Caco-2 (cell line): ENCODE data around the gene DNM1L. TPM values are rescaled to one million over a fixed set of nuclear protein-coding genes. Genes with fewer than 3 reads are reported as not detected.

Experiments used
- BruUV-seq: library from RNA; stranded (reverse); fragments of 400-500 nt; replicated peaks from 2 replicates; lab custom pipeline; 2021; lab: Mats Ljungman, UMichigan
- CTCF ChIA-PET: fragments of 300-600 bp; sonication (Branson Sonifier 250); formaldehyde crosslinking; loops from one replicate; lab custom pipeline; 2022; ENCODE audit warnings: antibody characterized with exemption; lab: Charles Lee
- POLR2A ChIA-PET: fragments of 300-600 bp; sonication (Branson Sonifier 250); formaldehyde crosslinking; loops from one replicate; lab custom pipeline; 2022; ENCODE audit warnings: antibody characterized with exemption; lab: Charles Lee
- DNase-seq, 2 experiments: peaks; one replicate each; pipeline versions ENCODE4 v3.0.0 to v3.0.0-alpha.2; 2020 to 2022
- H3K27me3 ChIP-seq: replicated peaks from 2 replicates; pipeline ENCODE4 v1.6.0; 2011; ENCODE audit warnings: low read length; ENCODE audit not compliant: control insufficient read depth, insufficient read depth
- H3K36me3 ChIP-seq: 2 replicates; pipeline ENCODE4 v1.5.1; 2011; ENCODE audit warnings: low read length; ENCODE audit not compliant: control insufficient read depth, insufficient read depth
- H3K4me1 ChIP-seq: fragments of 250-450 bp; sonication (Bioruptor Pico); 2 replicates; pipeline ENCODE4 v1.5.1; 2020; ENCODE audit warnings: mild to moderate bottlenecking
- H3K4me3 ChIP-seq: 2 replicates; pipeline ENCODE4 v1.5.1; 2011; ENCODE audit warnings: low read depth, mild to moderate bottlenecking, control low read depth, low read length
- H3K9me3 ChIP-seq: fragments of 250-450 bp; sonication (Bioruptor Pico); 2 replicates; pipeline ENCODE4 v1.5.1; 2020; ENCODE audit warnings: mild to moderate bottlenecking, moderate library complexity
- H3K27ac Mint-ChIP-seq: one replicate; pipeline ENCODE4 v1.8.0; 2022; ENCODE audit warnings: mixed read lengths; ENCODE audit not compliant: unreplicated experiment
- H3K27me3 Mint-ChIP-seq: one replicate; pipeline ENCODE4 v1.8.0; 2022; ENCODE audit warnings: mixed read lengths; ENCODE audit not compliant: insufficient read depth, unreplicated experiment
- H3K36me3 Mint-ChIP-seq: one replicate; pipeline ENCODE4 v1.8.0; 2022; ENCODE audit warnings: mild to moderate bottlenecking, mixed read lengths; ENCODE audit not compliant: insufficient read depth, unreplicated experiment
- H3K4me1 Mint-ChIP-seq: one replicate; pipeline ENCODE4 v1.8.0; 2022; ENCODE audit warnings: low read depth, mixed read lengths; ENCODE audit not compliant: unreplicated experiment
- H3K4me3 Mint-ChIP-seq: one replicate; pipeline ENCODE4 v1.8.0; 2022; ENCODE audit warnings: mild to moderate bottlenecking, moderate library complexity, mixed read lengths; ENCODE audit not compliant: unreplicated experiment
- H3K9me3 Mint-ChIP-seq: one replicate; pipeline ENCODE4 v1.8.0; 2022; ENCODE audit warnings: mixed read lengths; ENCODE audit not compliant: unreplicated experiment
- CTCF ChIP-seq, 2 experiments: fragments of 200-600 bp in 1 of 2; IDR thresholded peaks; 1 replicate in 1 of 2; 2 replicates in 1 of 2; pipeline versions ENCODE4 v1.5.1 to v1.8.0; 2011 to 2022; ENCODE audit warnings: antibody characterized with exemption in 1 of 2, control low read depth in 1 of 2, inconsistent platforms in 1 of 2, low read depth in 1 of 2, low read length in 1 of 2, mild to moderate bottlenecking in 1 of 2, moderate library complexity in 1 of 2; ENCODE audit not compliant: insufficient read depth in 1 of 2, severe bottlenecking in 1 of 2, unreplicated experiment in 1 of 2
- intact Hi-C: fragments of 100-400 bp; cut with micrococcal nuclease; formaldehyde crosslinking; loops from one replicate; pipeline ENCODE4 v1.10.0; 2022; ENCODE audit not compliant: unreplicated experiment
- total RNA-seq: library from RNA; stranded (reverse); gene quantifications from 2 replicates; pipeline ENCODE4 v1.2.3, GENCODE V29; 2022

DNM1L gene
- total RNA-seq, 1 experiment from 2014 or later, result 136 TPM

GRCh38 chr12:32777691-32778175, 98.6 kb downstream of the DNM1L start:
- CTCF ChIA-PET, result interaction anchor here (1.1 kb wide), 1 partner anchor 22 kb away, joined by 3 read pairs; the partner anchor contains the start of gene YARS2
- no peaks in the 10 kb centered on the region for H3K9me3 Mint-ChIP-seq
- intact Hi-C loops, result no loop called here

GRCh38 chr12:32780071-32780470, 101.0 kb downstream of the DNM1L start:
- no TSS peak for BruUV-seq
- ChIA-PET POLR2A (no interaction called here), CTCF (interaction anchor here (0.5 to 0.6 kb wide), 2 partner anchors 22 to 137 kb away, joined by 3 read pairs; no protein-coding TSS in a partner anchor)
- TF ChIP-seq CTCF (IDR thresholded peaks at IDR 0.05; ENCODE audit: insufficient read depth in 1 of 2, low read depth in 1 of 2, low read length in 1 of 2, severe bottlenecking in 1 of 2, unreplicated experiment in 1 of 2), result no peak
- Mint-ChIP-seq H3K27me3 (no peaks in the 10 kb centered on the region), H3K27ac (no peak overlapping the region), H3K4me3 (no peak overlapping the region), H3K9me3 (no peaks in the 10 kb centered on the region), H3K4me1 (peaks cover 7% of the 10 kb centered on the region), H3K36me3 (peaks cover 21% of the 10 kb centered on the region)
- Histone ChIP-seq H3K9me3 (no peaks in the 10 kb centered on the region), H3K4me1 (0 out of 2 replicates have a peak, but pooled peaks cover 6% of the 10 kb centered on the region), H3K27me3 (no peaks in the 10 kb centered on the region), H3K4me3 (no peak overlapping the region), H3K36me3 (no peaks in the 10 kb centered on the region)
- no peak for DNase-seq
- intact Hi-C loops, result no loop called here

More at GRCh38 chr12:32777691-32778175, 98.6 kb downstream of the DNM1L start:
- no peaks in the 10 kb centered on the region for H3K27me3 ChIP-seq
- Mint-ChIP-seq H3K4me3 (no peak overlapping the region), H3K4me1 (peaks cover 12% of the 10 kb centered on the region), H3K27ac (no peak overlapping the region), H3K27me3 (no peaks in the 10 kb centered on the region), H3K36me3 (peaks cover 4% of the 10 kb centered on the region)
- DNase-seq, result no peak
- POLR2A ChIA-PET, result no interaction called here
- BruUV-seq, result no TSS peak
- H3K4me1 ChIP-seq, result 0 out of 2 replicates have a peak, but pooled peaks cover 6% of the 10 kb centered on the region
- H3K9me3 ChIP-seq, result no peaks in the 10 kb centered on the region
- H3K36me3 ChIP-seq, result no peaks in the 10 kb centered on the region
- no peak overlapping the region for H3K4me3 ChIP-seq
- TF ChIP-seq CTCF (IDR thresholded peaks at IDR 0.05; ENCODE audit: insufficient read depth in 1 of 2, low read depth in 1 of 2, low read length in 1 of 2, severe bottlenecking in 1 of 2, unreplicated experiment in 1 of 2), result no peak

- no peak for TF ChIP-seq CTCF (IDR thresholded peaks at IDR 0.05; ENCODE audit: insufficient read depth in 1 of 2, low read depth in 1 of 2, low read length in 1 of 2, severe bottlenecking in 1 of 2, unreplicated experiment in 1 of 2)
- H3K36me3 ChIP-seq, result no peaks in the 10 kb centered on the region
- Mint-ChIP-seq H3K27me3 (no peaks in the 10 kb centered on the region), H3K36me3 (peaks cover 50% of the 10 kb centered on the region), H3K4me3 (no peak overlapping the region), H3K4me1 (no peaks in the 10 kb centered on the region), H3K27ac (no peak overlapping the region), H3K9me3 (no peaks in the 10 kb centered on the region)
- intact Hi-C loops, result no loop called here
- no peaks in the 10 kb centered on the region for H3K4me1 ChIP-seq
- ChIA-PET CTCF (no interaction called here), POLR2A (no interaction called here)
- no peaks in the 10 kb centered on the region for H3K27me3 ChIP-seq
- H3K9me3 ChIP-seq, result no peaks in the 10 kb centered on the region
- no peak overlapping the region for H3K4me3 ChIP-seq
- no peak for DNase-seq
- no TSS peak for BruUV-seq
Observed at GRCh38 chr12:32783029-32783428, 103.9 kb downstream of the DNM1L start.
